Measurements from ENCODE around the gene ST3GAL6.

ST3GAL6 gene

DNA sequence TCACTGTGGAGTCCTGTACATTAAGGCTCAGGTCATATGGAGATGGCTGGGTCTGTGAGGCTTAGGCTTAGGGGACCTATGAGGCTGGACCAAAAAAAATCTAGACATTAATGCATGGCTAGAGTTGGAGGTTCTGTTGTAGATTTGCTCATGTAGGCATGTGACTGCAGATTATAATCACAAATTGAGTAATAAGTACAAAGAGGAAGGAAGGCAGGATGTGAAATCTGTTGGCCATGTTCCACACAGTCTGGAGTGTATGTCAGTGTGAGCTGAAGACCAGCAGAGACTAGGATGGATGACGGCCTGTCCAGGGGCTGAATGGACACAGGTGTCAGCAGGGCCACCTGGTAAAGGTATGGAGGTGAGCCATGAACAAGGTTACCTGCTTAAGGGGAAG, at the start of gene ST3GAL6:
Gene ST3GAL6, plus strand, starts transcription at position 265 of the 400 bp plus-strand sequence. CDS start 5,101 bp downstream, outside the sequence.
- TF ChIP-seq, protein P1, sequence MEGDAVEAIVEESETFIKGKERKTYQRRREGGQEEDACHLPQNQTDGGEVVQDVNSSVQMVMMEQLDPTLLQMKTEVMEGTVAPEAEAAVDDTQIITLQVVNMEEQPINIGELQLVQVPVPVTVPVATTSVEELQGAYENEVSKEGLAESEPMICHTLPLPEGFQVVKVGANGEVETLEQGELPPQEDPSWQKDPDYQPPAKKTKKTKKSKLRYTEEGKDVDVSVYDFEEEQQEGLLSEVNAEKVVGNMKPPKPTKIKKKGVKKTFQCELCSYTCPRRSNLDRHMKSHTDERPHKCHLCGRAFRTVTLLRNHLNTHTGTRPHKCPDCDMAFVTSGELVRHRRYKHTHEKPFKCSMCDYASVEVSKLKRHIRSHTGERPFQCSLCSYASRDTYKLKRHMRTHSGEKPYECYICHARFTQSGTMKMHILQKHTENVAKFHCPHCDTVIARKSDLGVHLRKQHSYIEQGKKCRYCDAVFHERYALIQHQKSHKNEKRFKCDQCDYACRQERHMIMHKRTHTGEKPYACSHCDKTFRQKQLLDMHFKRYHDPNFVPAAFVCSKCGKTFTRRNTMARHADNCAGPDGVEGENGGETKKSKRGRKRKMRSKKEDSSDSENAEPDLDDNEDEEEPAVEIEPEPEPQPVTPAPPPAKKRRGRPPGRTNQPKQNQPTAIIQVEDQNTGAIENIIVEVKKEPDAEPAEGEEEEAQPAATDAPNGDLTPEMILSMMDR (IDR thresholded peaks at IDR 0.05; ENCODE audit: extremely low read depth, missing control alignments) = no peak

DNA sequence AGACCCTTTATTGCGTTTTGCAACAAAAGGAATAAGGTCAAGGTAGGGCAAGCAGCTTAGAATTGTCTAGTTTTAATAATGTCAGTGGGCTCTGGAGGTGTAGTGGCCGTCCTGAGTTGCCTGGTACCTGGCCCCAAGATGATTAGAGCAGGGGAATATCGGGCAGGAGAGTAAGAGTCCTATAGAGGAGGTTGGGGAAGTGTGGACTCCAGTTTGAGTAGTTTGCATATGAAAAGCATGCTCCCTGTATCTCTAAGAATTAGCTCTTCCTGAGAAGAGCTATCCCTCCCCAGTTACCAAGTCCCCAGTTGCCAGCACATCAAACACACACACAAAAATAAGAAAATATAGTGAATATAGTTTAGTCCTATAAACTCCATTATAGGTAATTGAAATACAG, 49.2 kb upstream of the ST3GAL6 start:
- TF ChIP-seq, protein P1 (IDR thresholded peaks at IDR 0.05; ENCODE audit: extremely low read depth, missing control alignments) = no peak
- no peak for DNase-seq (ENCODE audit: low spot score)

More for the DNA sequence above, at the start of gene ST3GAL6:
- no peak for DNase-seq (ENCODE audit: low spot score)

- DNase-seq (ENCODE audit: low spot score) = no peak
These were observed 45.6 kb upstream of the ST3GAL6 start for GRCh38 chr3:98717584-98717983.

DNA sequence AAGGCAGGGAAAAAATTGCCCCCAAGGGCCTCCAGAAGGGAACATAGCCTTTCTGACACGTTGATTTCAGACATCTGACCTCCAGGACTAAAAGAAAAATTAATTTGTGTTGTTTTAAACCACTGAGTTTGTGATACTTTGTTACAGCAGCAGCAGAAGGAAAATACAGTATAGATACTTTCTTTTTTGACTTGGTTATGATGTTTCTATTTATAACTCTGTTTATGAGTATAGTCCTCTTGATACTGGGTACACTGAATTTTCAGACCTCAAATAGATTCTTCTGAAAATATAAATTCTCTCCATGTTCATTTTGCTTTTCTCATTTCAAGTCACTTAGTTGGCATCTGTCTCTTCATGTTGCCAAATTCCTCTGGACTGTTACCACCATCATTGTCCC, 44.4 kb upstream of the ST3GAL6 start:
- no peak for DNase-seq (ENCODE audit: low spot score)
- TF ChIP-seq, protein P1 (IDR thresholded peaks at IDR 0.05; ENCODE audit: extremely low read depth, missing control alignments) = no peak

More at GRCh38 chr3:98717584-98717983, 45.6 kb upstream of the ST3GAL6 start:
- TF ChIP-seq, protein P1 (IDR thresholded peaks at IDR 0.05; ENCODE audit: extremely low read depth, missing control alignments) = no peak

GRCh38 chr3:98721776-98722175, 41.4 kb upstream of the ST3GAL6 start:
- DNase-seq (ENCODE audit: low spot score) = no peak

GRCh38 chr3:98722389-98722788, 40.8 kb upstream of the ST3GAL6 start:
- TF ChIP-seq, protein P1 (IDR thresholded peaks at IDR 0.05; ENCODE audit: extremely low read depth, missing control alignments) = no peak
- no peak for DNase-seq (ENCODE audit: low spot score)

More at GRCh38 chr3:98721776-98722175, 41.4 kb upstream of the ST3GAL6 start:
- TF ChIP-seq, protein P1 (IDR thresholded peaks at IDR 0.05; ENCODE audit: extremely low read depth, missing control alignments) = no peak

DNA sequence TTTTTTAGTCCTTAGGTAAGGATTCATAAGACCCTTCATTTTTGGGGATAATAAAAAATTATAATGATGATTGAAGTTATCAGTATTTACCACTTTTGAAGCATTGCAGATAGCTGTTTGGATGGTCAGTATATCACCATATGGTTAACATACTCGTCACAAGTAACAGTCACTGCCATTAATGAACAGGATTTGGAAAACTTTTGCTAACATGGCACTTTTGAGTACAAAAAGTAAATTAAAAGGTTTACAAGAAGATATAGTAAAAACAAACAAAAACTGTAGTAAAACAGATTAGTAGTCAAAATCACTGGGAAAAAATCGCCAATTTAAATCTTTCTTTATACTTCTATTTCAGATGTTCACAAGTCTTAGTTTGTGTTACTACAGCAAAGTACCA, 37.8 kb upstream of the ST3GAL6 start:
- DNase-seq (ENCODE audit: low spot score) = no peak
- TF ChIP-seq, protein P1 (IDR thresholded peaks at IDR 0.05; ENCODE audit: extremely low read depth, missing control alignments) = no peak

Measured in GM20000 (cell line).